Activated T-cell treated with anti-CD3 and anti-CD28 coated beads for 1 hour (primary cell): ENCODE measurements around the gene SPINT4.
"Not testable (repeated sequence)": the region's sequence is repeated elsewhere in the genome, so short reads cannot be mapped to it uniquely, and the experiment has no call there.

Experiments used
- DNase-seq: peaks from one replicate; pipeline ENCODE4 v3.0.0-alpha.2; 2020; ENCODE audit warnings: low read depth

The SPINT4 gene

GRCh38 chr20:45722047-45722446 is at the start of gene SPINT4:
Gene SPINT4 (plus strand): TSS chr20:45722347. CDS start chr20:45722368, 21 bp downstream.
- DNase-seq, result no peak

- DNase-seq, result no peak
These were observed 49.4 kb upstream of the SPINT4 start for GRCh38 chr20:45672765-45673164.

GRCh38 chr20:45679650-45680049 is 42.5 kb upstream of the SPINT4 start:
- no peak for DNase-seq

- DNase-seq, result no peak
These were observed 36.3 kb upstream of the SPINT4 start for GRCh38 chr20:45685896-45686295.

GRCh38 chr20:45693346-45693745 is 28.8 kb upstream of the SPINT4 start:
- not testable (repeated sequence) for DNase-seq

- no peak for DNase-seq
These were observed 26.7 kb upstream of the SPINT4 start for GRCh38 chr20:45695496-45695895.

- DNase-seq, result no peak
These were observed 21.0 kb upstream of the SPINT4 start for GRCh38 chr20:45701104-45701503.

GRCh38 chr20:45701873-45702272 is 20.3 kb upstream of the SPINT4 start, which contains the start of gene WFDC13:
Gene WFDC13 (plus strand): TSS chr20:45702038. CDS start chr20:45702124, 86 bp downstream.
- no peak for DNase-seq

GRCh38 chr20:45704969-45705637 is 17.0 kb upstream of the SPINT4 start, which contains the start of gene WFDC10B:
Gene WFDC10B (minus strand): TSS chr20:45705019. CDS start chr20:45685992, 19,027 bp downstream.
- DNase-seq, result no peak

GRCh38 chr20:45716141-45716688 is 5.9 kb upstream of the SPINT4 start:
- DNase-seq, result not testable (repeated sequence)

GRCh38 chr20:45725134-45725533 is 3.0 kb downstream of the SPINT4 start:
- DNase-seq, result no peak

GRCh38 chr20:45727044-45727443 is 4.9 kb downstream of the SPINT4 start:
- DNase-seq, result no peak

- DNase-seq, result no peak
These were observed 10.1 kb downstream of the SPINT4 start for GRCh38 chr20:45732199-45732598.

GRCh38 chr20:45735552-45735951 is 13.4 kb downstream of the SPINT4 start:
- DNase-seq, result no peak

- DNase-seq, result no peak
These were observed 13.8 kb downstream of the SPINT4 start for GRCh38 chr20:45735988-45736387.

- DNase-seq, result no peak
These were observed 20.4 kb downstream of the SPINT4 start for GRCh38 chr20:45742596-45742995.

GRCh38 chr20:45745015-45745414 is 22.9 kb downstream of the SPINT4 start:
- no peak for DNase-seq

- DNase-seq, result no peak
These were observed 29.6 kb downstream of the SPINT4 start for GRCh38 chr20:45751721-45752120.

- no peak for DNase-seq
These were observed 30.6 kb downstream of the SPINT4 start for GRCh38 chr20:45752746-45753145.

- no peak for DNase-seq
These were observed 35.9 kb downstream of the SPINT4 start for GRCh38 chr20:45758096-45758495.

- DNase-seq, result not testable (repeated sequence)
These were observed 37.8 kb downstream of the SPINT4 start for GRCh38 chr20:45759921-45760320.

- DNase-seq, result not testable (repeated sequence)
These were observed 39.8 kb downstream of the SPINT4 start for GRCh38 chr20:45761966-45762365.

- not testable (repeated sequence) for DNase-seq
These were observed 42.6 kb downstream of the SPINT4 start for GRCh38 chr20:45764618-45765282.
